Body of pancreas (tissue), 4 donors: ENCODE measurements around the gene TUBGCP2. TPM values are rescaled to one million over a fixed set of nuclear protein-coding genes. Genes with fewer than 3 reads are reported as not detected.

Experiments
- ATAC-seq: fragments of 150-250 bp; one replicate; pipeline ENCODE4 v1.9.1; 2016
- DNase-seq, 4 donors: peaks; one replicate each; pipeline ENCODE4 v3.0.0-alpha.2; 2019
- H3K27ac ChIP-seq, 4 donors: fragments of 200-600 bp; sonication (generic); 1 replicate in 3 of 4; 2 replicates in 1 of 4; pipeline versions ENCODE4 v1.5.1 to v1.6.1; 2016 to 2019; ENCODE audit warnings: mild to moderate bottlenecking in 1 of 4, mixed read lengths in 1 of 4, moderate library complexity in 1 of 4
- H3K27me3 ChIP-seq, 2 donors: fragments of 200-600 bp; sonication (generic); one replicate each; pipeline ENCODE4 v1.6.0; 2016; ENCODE audit warnings: mild to moderate bottlenecking in 1 of 2
- H3K36me3 ChIP-seq, 2 donors: fragments of 200-600 bp; sonication (generic); replicated peaks in 1 of 2; 2 replicates each; pipeline ENCODE4 v1.5.1; 2016; ENCODE audit warnings: low read depth in 2 of 2; ENCODE audit not compliant: insufficient read depth in 1 of 2
- H3K4me1 ChIP-seq: fragments of 200-600 bp; sonication (generic); one replicate; pipeline ENCODE4 v1.6.0; 2016
- H3K4me3 ChIP-seq, 2 donors: fragments of 200-600 bp; sonication (generic); 1 replicate in 1 of 2; 2 replicates in 1 of 2; pipeline ENCODE4 v1.5.1; 2016 to 2019
- H3K9me3 ChIP-seq, 3 donors: fragments of 200-600 bp; sonication (generic); 1 replicate in 2 of 3; 2 replicates in 1 of 3; pipeline ENCODE4 v1.5.1; 2016
- POLR2A ChIP-seq, 3 donors: fragments of 450-650 bp; IDR thresholded peaks; one replicate each; pipeline ENCODE4 v1.6.1; 2016; ENCODE audit warnings: antibody characterized with exemption in 3 of 3, mild to moderate bottlenecking in 2 of 3
- WGBS, 2 donors: methylation state at CpG; one replicate each; pipeline ENCODE4 v1.1.5; 2017; 5-methylcytosine and 5-hydroxymethylcytosine counted together
- intact Hi-C: fragments of 100-400 bp; cut with DNase I; formaldehyde crosslinking; loops from one replicate; pipeline ENCODE4 v1.15.1; 2023
- total RNA-seq, 2 donors: library from RNA; depleted of rRNA; stranded (reverse); fragments of >200 nt; gene quantifications; one replicate each; pipeline ENCODE4 v1.1.0, GENCODE V29; 2016
- TF ChIP-seq, protein P1 (sequence below), 7 experiments: fragments of 450-650 bp in 4 of 7; fragments of 200-600 bp in 3 of 7; sonication (generic) in 3 of 7; IDR thresholded peaks; one replicate each; pipeline ENCODE4 v1.5.1; 2016 to 2019; ENCODE audit warnings: antibody characterized with exemption in 7 of 7

TUBGCP2 gene
- total RNA-seq, 2 donors from 2014 or later = 32.2 to 36.6 TPM

DNA sequence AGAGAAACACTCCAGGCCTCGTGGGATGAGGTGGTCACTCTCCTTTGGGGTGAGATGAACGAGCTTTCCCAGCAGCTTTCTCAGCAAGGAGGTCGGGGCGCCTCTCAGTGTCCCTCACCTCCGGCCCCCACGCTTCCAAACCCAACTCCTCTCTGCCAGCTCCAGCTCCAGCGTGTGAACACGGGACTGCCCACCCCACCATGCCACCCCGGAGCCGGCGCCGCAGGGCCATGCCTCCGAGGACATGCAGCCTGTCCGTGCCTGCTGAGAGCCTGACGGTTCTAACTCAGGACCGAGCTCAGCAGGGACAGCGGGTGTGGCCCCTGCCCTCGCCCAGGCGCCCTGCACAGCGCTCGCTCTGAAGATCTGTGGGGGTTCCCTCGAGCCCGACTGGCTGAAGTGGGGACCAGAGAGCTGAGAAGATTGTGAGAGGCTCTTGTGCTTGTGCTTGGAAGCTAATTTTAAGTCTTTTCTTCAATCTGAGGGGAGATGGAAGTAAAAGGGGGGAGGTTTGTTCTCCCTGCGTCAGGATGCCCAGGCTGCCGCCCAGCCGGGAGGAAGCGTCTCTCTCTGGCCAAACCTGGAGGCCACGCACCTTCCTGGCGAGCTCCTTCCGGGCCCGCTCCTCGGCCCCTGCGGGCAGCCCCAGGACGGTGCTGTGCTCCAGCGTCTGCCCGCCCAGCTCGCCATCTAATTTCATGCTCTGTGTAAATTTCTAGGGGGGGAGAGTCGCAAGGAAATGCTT lies 26.9 kb downstream of the TUBGCP2 start:
- Histone ChIP-seq H3K4me1 (peaks cover 30% of the 10 kb centered on the region), H3K36me3 (peaks cover 27 to 39% of the 10 kb centered on the region in 2 donors), H3K27ac (no peak overlapping the region), H3K27me3 (no peaks in the 10 kb centered on the region), H3K9me3 (no peaks in the 10 kb centered on the region), H3K4me3 (no peak overlapping the region)
- 89 to 92% methylated on average over 20 to 38 of the region's 38 CpGs for WGBS, 2 donors
- no peak for TF ChIP-seq POLR2A (IDR thresholded peaks at IDR 0.05)
- TF ChIP-seq, protein P1, sequence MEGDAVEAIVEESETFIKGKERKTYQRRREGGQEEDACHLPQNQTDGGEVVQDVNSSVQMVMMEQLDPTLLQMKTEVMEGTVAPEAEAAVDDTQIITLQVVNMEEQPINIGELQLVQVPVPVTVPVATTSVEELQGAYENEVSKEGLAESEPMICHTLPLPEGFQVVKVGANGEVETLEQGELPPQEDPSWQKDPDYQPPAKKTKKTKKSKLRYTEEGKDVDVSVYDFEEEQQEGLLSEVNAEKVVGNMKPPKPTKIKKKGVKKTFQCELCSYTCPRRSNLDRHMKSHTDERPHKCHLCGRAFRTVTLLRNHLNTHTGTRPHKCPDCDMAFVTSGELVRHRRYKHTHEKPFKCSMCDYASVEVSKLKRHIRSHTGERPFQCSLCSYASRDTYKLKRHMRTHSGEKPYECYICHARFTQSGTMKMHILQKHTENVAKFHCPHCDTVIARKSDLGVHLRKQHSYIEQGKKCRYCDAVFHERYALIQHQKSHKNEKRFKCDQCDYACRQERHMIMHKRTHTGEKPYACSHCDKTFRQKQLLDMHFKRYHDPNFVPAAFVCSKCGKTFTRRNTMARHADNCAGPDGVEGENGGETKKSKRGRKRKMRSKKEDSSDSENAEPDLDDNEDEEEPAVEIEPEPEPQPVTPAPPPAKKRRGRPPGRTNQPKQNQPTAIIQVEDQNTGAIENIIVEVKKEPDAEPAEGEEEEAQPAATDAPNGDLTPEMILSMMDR (IDR thresholded peaks at IDR 0.05) = no peak
- DNase-seq (no peak), ATAC-seq (no peak)
- intact Hi-C loops = no loop called here

DNA sequence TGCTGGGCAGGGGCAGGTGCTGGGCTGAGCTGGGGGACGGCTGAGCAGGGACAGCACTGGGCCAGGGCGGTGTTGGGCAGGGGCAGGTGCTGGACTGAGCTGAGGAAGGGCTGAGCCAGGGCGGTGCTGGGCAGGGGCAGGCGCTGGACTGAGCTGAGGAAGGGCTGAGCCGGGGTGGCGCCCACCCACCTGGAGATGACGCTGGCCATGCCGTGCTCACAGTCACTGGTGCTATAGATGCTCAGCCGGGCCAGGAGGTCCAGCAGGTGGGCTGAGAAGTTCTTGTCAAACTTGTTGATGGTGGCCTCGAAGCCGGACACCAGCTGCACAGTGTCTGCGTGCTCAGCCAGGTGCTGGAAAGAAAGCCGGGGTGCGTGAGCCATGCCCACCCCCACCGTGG lies 27.6 kb downstream of the TUBGCP2 start:
- Histone ChIP-seq H3K36me3 (peaks cover 27 to 39% of the 10 kb centered on the region in 2 donors), H3K9me3 (no peaks in the 10 kb centered on the region), H3K4me3 (no peak overlapping the region), H3K27ac (no peak overlapping the region), H3K27me3 (no peaks in the 10 kb centered on the region), H3K4me1 (peaks cover 37% of the 10 kb centered on the region)
- WGBS, 2 donors = 90 to 94% methylated on average over 3 to 13 of the region's 15 CpGs
- ATAC-seq (no peak), DNase-seq (no peak)
- intact Hi-C loops = no loop called here
- TF ChIP-seq, protein P1 (IDR thresholded peaks at IDR 0.05) = no peak
- TF ChIP-seq POLR2A (IDR thresholded peaks at IDR 0.05) = no peak

DNA sequence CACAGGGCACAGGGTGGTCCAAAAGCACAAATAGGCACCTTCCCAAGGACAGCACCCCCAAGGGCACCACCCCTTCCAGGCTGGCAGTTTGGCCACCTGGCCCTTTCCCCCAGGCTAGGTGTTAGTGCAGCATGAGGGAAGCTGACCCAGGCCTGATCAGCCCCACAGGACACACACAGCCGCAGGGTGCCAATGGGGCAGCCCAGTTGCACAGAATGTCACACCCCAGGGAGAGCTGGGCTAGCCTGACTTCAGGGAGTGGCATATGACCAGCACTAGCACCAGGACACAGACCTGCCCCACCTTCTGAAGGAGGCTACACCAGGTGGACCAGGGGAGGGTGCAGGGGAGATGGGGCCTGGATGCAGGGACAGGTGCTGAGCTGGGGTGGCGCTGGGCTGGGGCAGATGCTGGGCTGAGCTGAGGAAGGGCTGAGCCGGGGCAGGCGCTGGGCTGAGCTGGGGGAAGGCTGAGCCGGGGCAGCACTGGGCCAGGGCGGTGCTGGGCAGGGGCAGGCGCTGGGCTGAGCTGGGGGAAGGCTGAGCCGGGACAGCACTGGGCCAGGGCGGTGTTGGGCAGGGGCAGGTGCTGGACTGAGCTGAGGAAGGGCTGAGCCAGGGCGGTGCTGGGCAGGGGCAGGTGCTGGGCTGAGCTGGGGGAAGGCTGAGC lies 28.1 kb downstream of the TUBGCP2 start:
- WGBS, 2 donors = 85 to 91% methylated on average over 8 to 10 of the region's 10 CpGs
- Histone ChIP-seq H3K27ac (no peak overlapping the region), H3K36me3 (peaks cover 27 to 35% of the 10 kb centered on the region in 2 donors), H3K9me3 (no peaks in the 10 kb centered on the region), H3K4me1 (peaks cover 38% of the 10 kb centered on the region), H3K27me3 (no peaks in the 10 kb centered on the region), H3K4me3 (no peak overlapping the region)
- TF ChIP-seq POLR2A (IDR thresholded peaks at IDR 0.05) = no peak
- TF ChIP-seq, protein P1 (IDR thresholded peaks at IDR 0.05) = no peak
- intact Hi-C loops = no loop called here
- DNase-seq = no peak
- no peak for ATAC-seq

DNA sequence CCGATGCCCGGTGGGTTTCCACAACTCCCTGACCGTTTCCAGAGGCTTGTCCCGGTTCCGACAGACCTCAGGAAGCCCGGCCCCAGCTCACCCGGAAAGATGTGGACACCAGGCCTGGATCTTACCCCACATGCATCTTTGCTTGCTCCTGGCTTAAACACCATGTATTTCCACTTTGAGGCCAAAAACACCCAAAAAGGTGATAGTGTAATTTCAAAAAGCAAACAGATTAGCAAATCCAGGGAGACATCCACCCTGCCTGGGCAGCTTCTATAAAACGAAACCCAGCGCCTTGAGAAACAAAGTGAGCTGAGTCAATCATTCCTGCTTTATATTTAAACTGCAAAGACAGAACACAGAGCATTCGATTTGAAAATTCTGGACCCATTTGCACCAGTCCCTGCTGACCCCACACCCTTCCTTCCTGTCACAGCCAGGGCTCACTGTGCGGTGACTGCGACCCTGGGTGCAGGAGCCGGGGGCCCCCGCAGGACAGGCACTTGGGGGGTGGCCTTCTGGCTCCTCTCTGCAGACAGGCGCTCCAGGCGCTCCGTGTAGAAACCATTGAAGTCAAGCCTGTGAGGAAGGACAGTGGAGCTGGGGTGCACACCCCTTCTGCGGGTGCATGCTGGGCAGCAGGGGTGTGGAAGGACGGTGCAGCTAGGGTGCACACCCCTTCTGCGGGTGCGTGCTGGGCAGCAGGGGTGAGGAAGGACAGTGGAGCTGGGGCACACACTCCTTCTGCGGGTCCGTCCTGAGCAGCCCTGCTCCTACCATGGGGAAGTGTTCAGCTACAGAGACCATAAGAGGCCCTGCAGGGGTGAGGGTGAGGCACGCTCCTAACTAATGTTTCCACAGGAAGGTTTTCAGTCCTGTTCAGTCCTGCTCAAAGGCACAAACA lies 29.1 kb downstream of the TUBGCP2 start:
- intact Hi-C loops = no loop called here
- no peak for TF ChIP-seq POLR2A (IDR thresholded peaks at IDR 0.05)
- TF ChIP-seq, protein P1 (IDR thresholded peaks at IDR 0.05) = no peak
- H3K36me3 ChIP-seq = peaks cover 19 to 27% of the 10 kb centered on the region in 2 donors
- WGBS, 2 donors = 62 to 76% methylated on average over 18 to 22 of the region's 24 CpGs
- ATAC-seq (no peak), DNase-seq (no peak)
- peak overlapping the region in 3 of 4 donors; percentile 25 to 84 (median 67) for H3K27ac ChIP-seq
- no peak overlapping the region for H3K4me3 ChIP-seq
- peaks cover 38% of the 10 kb centered on the region for H3K4me1 ChIP-seq
- H3K27me3 ChIP-seq = no peaks in the 10 kb centered on the region
- H3K9me3 ChIP-seq = no peaks in the 10 kb centered on the region
